Measurements from ENCODE around the gene CST9.

CST9 gene

GRCh38 chr20:23632711-23633573, 27.2 kb upstream of the CST9 start:
- TF ChIP-seq ZNF274 (IDR thresholded peaks at IDR 0.05; ENCODE audit: low read depth, low read length), result no peak

GRCh38 chr20:23631981-23632710, 26.4 kb upstream of the CST9 start:
- H3K4me3 ChIP-seq (ENCODE audit: low read length), result no peak overlapping the region
- no peak for TF ChIP-seq ZNF274 (IDR thresholded peaks at IDR 0.05; ENCODE audit: low read depth, low read length)

More at GRCh38 chr20:23632711-23633573, 27.2 kb upstream of the CST9 start:
- no peak overlapping the region for H3K4me3 ChIP-seq (ENCODE audit: low read length)

- no peak overlapping the region for H3K4me3 ChIP-seq (ENCODE audit: low read length)
- TF ChIP-seq ZNF274 (IDR thresholded peaks at IDR 0.05; ENCODE audit: low read depth, low read length), result no peak
Measured at GRCh38 chr20:23631226-23631822, 25.6 kb upstream of the CST9 start.

GRCh38 chr20:23630392-23630849, 24.7 kb upstream of the CST9 start:
- TF ChIP-seq ZNF274 (IDR thresholded peaks at IDR 0.05; ENCODE audit: low read depth, low read length), result no peak
- no peak overlapping the region for H3K4me3 ChIP-seq (ENCODE audit: low read length)

- H3K4me3 ChIP-seq (ENCODE audit: low read length), result no peak overlapping the region
- no peak for TF ChIP-seq ZNF274 (IDR thresholded peaks at IDR 0.05; ENCODE audit: low read depth, low read length)
Measured at GRCh38 chr20:23629542-23630391, 24.1 kb upstream of the CST9 start.

GRCh38 chr20:23629017-23629541, 23.4 kb upstream of the CST9 start:
- no peak overlapping the region for H3K4me3 ChIP-seq (ENCODE audit: low read length)
- TF ChIP-seq ZNF274 (IDR thresholded peaks at IDR 0.05; ENCODE audit: low read depth, low read length), result no peak

GRCh38 chr20:23628402-23629016, 22.8 kb upstream of the CST9 start:
- TF ChIP-seq ZNF274 (IDR thresholded peaks at IDR 0.05; ENCODE audit: low read depth, low read length), result no peak
- no peak overlapping the region for H3K4me3 ChIP-seq (ENCODE audit: low read length)

- H3K4me3 ChIP-seq (ENCODE audit: low read length), result no peak overlapping the region
- no peak for TF ChIP-seq ZNF274 (IDR thresholded peaks at IDR 0.05; ENCODE audit: low read depth, low read length)
Measured at GRCh38 chr20:23627501-23627900, 21.8 kb upstream of the CST9 start.

- no peak for TF ChIP-seq ZNF274 (IDR thresholded peaks at IDR 0.05; ENCODE audit: low read depth, low read length)
- H3K4me3 ChIP-seq (ENCODE audit: low read length), result no peak overlapping the region
Measured at GRCh38 chr20:23626040-23626620, 20.4 kb upstream of the CST9 start.

GRCh38 chr20:23625236-23625964, 19.7 kb upstream of the CST9 start:
- no peak overlapping the region for H3K4me3 ChIP-seq (ENCODE audit: low read length)
- TF ChIP-seq ZNF274 (IDR thresholded peaks at IDR 0.05; ENCODE audit: low read depth, low read length), result no peak

GRCh38 chr20:23624324-23624691, 18.6 kb upstream of the CST9 start:
- no peak for TF ChIP-seq ZNF274 (IDR thresholded peaks at IDR 0.05; ENCODE audit: low read depth, low read length)

GRCh38 chr20:23623666-23624323, 18.1 kb upstream of the CST9 start:
- TF ChIP-seq ZNF274 (IDR thresholded peaks at IDR 0.05; ENCODE audit: low read depth, low read length), result no peak

More at GRCh38 chr20:23624324-23624691, 18.6 kb upstream of the CST9 start:
- H3K4me3 ChIP-seq (ENCODE audit: low read length), result no peak overlapping the region

More at GRCh38 chr20:23623666-23624323, 18.1 kb upstream of the CST9 start:
- H3K4me3 ChIP-seq (ENCODE audit: low read length), result no peak overlapping the region
